NCI-H146 treated with DMSO at 0.1 percent for 48 hours (cell line): ENCODE data around the gene SMYD3.
"Not testable (repeated sequence)": the region's sequence is repeated elsewhere in the genome, so short reads cannot be mapped to it uniquely, and the experiment has no call there.

ENCODE experiments used
- DNase-seq: peaks from one replicate; lab custom pipeline; 2025; ENCODE audit not compliant: unreplicated experiment; lab: John Stamatoyannopoulos, UW

The SMYD3 gene

GRCh38 chr1:246078888-246079252 lies 428.2 kb downstream of the SMYD3 start:
- no peak for DNase-seq

DNA sequence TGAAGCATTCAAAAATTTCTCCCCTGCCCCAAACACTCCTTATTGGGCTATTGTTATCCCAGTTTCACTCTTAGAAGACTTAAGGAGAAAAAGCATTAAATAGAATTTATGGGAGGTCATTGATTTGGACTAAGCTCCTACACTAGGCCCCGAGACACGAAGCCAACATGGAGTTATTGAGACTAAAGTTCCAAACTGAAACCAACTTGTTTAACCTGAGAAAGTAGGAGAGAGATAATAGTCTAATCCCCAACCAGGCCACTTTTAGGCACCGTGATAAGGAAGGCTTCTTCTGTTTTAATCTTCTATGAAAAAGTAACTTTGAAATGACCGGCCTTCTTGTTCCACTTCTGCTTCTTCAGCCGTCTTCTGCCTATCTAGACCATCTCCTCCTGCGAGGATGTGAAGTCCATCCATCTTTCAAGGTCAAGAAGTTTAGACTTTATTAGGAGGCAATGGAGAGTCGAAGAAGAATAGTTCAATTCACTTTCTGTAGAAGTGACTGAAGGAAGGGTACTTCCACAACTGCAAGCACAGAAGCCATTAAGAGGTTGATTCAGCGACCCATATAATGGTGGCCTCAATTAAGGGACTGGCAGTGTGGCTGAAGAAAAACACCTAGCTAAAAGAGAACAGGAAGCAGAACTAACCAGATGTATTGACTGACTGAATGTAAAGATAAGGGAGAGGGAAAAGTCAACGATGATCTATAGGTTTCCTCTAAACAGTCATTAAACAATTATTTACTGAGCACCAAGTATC lies 428.8 kb downstream of the SMYD3 start:
- DNase-seq: peak; percentile 83

- DNase-seq: no peak
Observed at GRCh38 chr1:246077476-246077875, 429.6 kb downstream of the SMYD3 start.

- no peak for DNase-seq
Observed at GRCh38 chr1:246074421-246074820, 432.7 kb downstream of the SMYD3 start.

- DNase-seq: no peak
Observed at GRCh38 chr1:246072456-246072955, 434.6 kb downstream of the SMYD3 start.

DNA sequence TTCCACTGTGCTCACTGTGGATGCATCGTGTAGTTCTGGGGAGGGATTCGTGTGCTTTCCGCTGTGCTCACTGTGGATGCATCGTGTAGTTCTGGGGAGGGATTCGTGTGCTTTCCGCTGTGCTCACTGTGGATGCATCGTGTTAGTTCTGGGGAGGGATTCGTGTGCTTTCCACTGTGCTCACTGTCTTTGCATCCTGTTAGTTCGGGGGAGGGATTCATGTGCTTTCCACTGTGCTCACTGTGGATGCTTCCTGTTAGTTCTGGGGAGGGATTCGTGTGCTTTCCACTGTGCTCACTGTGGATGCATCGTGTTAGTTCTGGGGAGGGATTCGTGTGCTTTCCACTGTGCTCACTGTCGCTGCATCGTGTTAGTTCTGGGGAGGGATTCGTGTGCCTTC lies 435.1 kb downstream of the SMYD3 start:
- DNase-seq: not testable (repeated sequence)

DNA sequence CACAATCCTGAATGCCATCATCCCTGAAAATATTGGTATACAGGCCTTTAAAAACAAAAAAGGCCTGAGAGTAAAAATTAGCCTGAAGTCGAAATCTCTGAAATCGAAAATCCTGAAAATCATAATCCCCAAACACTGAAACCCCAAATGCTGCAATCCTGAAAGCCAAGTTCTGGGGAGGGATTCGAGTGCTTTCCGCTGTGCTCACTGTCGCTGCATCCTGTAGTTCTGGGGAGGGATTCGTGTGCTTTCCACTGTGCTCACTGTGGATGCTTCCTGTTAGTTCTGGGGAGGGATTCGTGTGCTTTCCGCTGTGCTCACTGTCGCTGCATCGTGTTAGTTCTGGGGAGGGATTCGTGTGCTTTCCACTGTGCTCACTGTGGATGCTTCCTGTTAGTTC lies 435.5 kb downstream of the SMYD3 start:
- not testable (repeated sequence) for DNase-seq

DNA sequence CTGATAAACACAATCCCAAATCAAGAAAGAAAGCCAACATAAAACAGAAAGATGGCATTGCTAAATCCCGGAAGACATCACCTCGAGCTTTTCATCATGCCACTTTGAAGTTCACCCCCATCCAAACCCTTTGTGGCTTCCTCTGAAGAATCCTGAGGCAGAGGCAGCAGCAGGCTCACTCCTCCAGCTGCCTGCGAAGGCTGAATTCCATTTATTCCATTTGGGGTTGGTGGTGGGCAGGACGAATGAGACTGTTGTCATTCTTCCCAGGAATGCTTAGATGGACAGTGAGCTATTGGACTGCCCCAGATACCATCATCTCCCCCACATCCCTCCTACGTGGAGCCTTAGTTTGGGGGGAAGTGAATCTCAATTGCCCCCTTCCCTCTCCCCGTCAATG lies 437.5 kb downstream of the SMYD3 start:
- DNase-seq: no peak

DNA sequence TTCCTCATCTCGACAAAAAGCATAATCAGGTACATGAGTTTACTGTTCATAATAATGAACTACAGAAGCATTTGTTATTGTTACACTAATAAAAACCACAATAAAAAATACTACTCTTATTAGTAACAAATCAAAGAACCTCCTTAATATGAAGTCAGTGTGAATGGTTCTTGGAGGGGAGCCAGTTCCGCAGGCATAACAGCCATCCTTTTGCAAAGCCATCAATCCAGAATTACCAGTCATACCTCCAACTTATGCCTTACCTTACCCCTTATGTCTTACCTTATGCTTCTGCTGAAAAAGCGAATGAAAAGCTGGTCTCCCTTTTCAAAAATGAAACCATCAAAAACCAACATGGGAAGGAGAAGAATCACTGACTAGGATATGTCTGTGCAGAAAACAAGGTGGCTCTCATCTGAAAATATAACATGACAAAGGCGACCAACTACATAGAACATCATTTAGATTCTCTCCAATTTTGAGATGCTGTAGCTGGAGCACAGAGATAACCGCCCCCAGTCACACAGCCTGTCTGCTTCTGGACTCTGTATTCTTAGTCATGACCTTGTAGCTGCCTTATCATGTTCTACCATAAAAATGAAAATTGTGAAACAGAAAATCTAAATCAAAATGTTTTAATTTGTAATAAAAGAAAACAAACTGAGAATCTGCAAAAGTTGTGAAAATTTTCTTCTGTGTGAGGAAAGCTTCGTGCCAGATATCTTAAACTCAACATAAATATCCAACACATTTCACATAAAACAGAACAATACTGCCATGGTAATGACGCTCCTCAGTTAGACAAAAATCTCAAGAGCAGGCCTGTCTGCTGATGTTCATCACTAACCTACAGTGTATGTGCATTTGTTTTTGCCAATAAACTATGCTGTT lies 438.2 kb downstream of the SMYD3 start:
- no peak for DNase-seq

- DNase-seq: no peak
Observed at GRCh38 chr1:246068217-246068512, 438.9 kb downstream of the SMYD3 start.

DNA sequence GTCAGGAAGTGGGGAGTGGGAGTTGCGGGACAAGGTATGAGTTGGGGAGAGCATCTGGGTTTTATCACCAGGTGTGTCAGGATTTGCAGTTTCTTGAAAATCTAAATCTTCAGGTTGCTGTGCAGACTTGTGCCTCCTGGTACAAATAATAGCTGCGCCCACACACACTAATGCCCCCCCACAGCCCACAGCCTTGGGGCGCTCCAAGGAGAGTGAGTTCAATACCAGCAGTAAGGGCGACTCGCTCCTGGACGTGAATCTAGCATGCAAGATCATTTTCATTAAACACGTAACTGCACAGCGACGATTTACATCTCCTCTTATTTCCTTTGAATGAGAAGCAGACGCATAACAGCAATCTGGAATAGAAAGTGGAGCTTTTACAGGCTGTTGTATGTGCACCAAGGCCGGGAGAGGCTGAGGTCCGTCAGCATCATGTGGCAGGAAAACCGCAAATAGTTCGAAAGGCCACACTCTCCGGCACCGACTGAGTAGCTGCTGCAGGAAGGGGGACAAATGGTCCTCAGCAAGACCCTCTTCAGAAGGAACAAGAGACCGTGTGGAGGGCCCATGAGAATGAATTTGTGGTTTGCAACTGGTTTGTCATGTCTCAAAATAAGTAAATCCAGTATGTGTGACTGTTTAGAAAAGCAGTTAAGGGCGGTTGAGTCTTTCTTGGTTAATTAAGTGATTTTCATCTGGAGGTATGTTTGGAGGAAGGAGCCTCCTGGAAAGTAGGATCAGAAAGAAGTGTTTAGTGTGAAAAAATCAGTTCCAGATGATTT lies 439.5 kb downstream of the SMYD3 start:
- DNase-seq: no peak

DNA sequence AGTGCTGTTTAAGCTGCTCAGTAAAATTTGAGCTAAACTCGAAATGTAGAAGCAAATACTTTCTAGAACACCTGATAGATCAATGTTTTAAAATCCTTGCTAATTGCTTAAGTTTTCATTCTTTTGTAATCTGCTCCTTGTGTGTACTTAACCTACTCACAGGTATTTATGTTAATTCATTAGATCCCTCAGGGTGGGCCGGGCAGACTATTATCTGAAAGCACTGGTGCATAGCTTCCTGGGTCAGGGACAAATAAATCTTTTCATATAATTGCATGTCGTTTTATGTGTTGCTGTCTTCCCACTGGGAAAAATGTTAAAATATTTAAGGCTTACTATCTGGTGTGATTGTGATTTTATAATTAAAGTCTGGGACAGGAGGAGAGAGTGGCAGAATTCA lies 440.5 kb downstream of the SMYD3 start:
- peak; percentile 77 for DNase-seq

- DNase-seq: no peak
Observed at GRCh38 chr1:246065592-246065991, 441.5 kb downstream of the SMYD3 start.

GRCh38 chr1:246064891-246065290 lies 442.2 kb downstream of the SMYD3 start:
- DNase-seq: no peak

GRCh38 chr1:246063013-246063616 lies 444.0 kb downstream of the SMYD3 start:
- no peak for DNase-seq

DNA sequence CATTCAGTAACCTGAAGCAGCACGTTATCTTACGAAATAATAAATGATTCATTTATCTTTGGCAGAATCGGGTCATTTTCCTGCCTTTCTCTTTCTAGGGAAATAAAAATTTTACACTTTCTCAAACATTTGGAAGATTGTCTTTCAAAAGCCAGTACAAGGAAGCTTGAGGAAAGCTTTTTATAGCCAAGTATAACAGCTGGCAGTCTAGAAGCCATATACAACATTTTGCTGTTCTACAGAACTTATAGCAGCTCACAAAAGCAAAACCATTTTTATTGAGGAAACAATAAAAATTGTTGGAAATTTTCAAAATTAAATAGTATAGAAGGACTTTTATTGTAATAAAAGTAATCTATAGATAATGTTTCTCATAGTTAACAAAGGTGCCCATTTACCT lies 448.6 kb downstream of the SMYD3 start:
- DNase-seq: no peak

DNA sequence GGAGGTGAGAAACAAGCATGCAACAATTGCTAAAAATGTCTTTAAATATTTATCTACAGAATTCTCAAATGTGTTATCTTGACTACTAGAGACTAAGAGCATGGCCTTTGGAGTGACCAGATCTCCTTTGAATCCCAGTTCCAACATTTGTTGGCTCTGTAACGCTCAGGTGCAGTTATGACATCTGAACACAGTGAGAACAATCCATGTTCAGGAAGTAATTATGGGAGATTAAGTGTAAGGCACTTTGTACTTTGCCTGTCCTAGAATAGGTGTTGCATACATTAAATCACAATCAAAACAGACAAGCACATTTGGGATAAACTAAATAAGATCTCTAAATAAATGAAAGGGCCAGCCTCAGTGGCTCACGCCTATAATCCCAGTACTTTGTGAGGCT lies 454.5 kb downstream of the SMYD3 start:
- DNase-seq: peak; percentile 54

DNA sequence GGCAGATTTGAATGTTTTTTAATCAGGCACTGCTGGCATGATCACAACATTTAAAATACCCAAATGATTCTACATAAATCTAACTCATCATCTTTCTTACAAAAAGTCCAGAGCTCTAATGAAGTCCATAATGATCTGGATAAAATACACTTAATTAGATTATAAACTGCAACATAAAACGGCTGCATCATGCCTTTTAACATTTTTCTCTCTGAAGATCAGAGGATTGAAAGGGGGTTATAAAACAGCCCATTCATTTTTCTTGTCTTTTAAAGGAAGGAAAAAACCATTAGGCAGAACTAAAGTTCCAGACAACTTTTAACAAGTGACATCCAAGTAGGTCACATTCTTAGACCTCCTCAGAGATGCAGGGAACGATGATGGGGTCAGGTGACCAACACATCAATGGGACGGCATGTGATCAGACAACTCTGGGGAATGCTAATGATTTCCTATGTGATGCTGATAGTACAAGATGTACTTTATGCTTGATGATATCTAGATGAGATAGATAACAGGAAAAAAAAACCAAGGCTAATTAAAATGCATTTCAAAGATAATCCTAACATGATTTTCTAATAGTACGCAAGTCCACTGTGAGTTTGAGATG lies 455.1 kb downstream of the SMYD3 start:
- no peak for DNase-seq

GRCh38 chr1:246048693-246049092 lies 458.4 kb downstream of the SMYD3 start:
- no peak for DNase-seq

- peak; percentile 69 for DNase-seq
Observed at GRCh38 chr1:246043556-246043955, 463.5 kb downstream of the SMYD3 start.

DNA sequence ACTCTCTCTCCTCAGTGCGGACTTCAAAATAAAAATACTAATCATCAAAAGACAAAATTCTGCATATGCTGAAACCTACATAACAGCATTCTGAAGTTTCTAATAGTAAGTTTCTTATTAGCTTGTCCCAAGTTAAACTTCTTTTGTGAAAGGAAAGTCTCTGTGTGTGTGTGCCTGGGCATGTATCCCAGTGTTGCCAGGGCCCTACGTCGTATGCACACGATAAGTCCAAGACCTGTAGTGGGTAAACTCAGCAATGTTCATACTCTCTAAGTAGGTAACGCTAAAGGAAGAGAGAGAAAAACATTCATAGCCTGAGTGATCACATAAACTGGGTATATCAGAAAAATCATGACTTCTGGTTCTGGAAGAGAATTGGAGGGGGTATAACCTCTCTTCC lies 465.7 kb downstream of the SMYD3 start:
- no peak for DNase-seq
